Cardiac fibroblast (primary cell): Measurements from ENCODE around the gene CD93.

Experiments used
- DNase-seq, 2 donors: peaks; one replicate each; pipeline versions ENCODE4 v3.0.0 to v3.0.0-alpha.2; 2010; ENCODE audit warnings: low read depth in 2 of 2
- H3K4me3 ChIP-seq, 2 donors: replicated peaks in 1 of 2; 1 replicate in 1 of 2; 2 replicates in 1 of 2; pipeline ENCODE4 v1.5.1; 2011; ENCODE audit warnings: low read depth in 2 of 2, low read length in 2 of 2, mild to moderate bottlenecking in 2 of 2, moderate library complexity in 1 of 2
- CTCF ChIP-seq: IDR thresholded peaks from one replicate; pipeline ENCODE4 v1.5.1; 2011; ENCODE audit warnings: low read depth, mild to moderate bottlenecking, low read length, inconsistent platforms

Gene CD93

DNA sequence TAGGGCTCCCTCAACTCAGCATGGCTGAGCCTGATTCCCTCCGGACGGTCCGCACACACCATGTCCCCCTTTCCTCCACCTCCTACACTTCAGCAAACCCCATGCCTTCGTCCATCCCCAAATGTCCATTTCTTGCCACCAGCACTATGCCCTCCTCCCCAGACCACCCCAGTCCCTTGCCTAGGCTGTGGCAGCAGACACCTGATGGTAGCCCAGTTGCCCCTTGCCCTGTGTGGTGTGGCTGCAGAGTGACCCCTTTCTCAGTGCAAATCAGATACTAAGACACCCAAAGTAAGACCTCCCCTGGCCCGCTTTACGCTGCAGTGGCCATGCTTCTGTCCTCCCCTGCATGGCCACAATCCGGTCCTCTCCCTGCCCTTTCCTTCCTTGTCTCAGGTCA is 34.1 kb upstream of the CD93 start:
- TF ChIP-seq CTCF = no peak

DNA sequence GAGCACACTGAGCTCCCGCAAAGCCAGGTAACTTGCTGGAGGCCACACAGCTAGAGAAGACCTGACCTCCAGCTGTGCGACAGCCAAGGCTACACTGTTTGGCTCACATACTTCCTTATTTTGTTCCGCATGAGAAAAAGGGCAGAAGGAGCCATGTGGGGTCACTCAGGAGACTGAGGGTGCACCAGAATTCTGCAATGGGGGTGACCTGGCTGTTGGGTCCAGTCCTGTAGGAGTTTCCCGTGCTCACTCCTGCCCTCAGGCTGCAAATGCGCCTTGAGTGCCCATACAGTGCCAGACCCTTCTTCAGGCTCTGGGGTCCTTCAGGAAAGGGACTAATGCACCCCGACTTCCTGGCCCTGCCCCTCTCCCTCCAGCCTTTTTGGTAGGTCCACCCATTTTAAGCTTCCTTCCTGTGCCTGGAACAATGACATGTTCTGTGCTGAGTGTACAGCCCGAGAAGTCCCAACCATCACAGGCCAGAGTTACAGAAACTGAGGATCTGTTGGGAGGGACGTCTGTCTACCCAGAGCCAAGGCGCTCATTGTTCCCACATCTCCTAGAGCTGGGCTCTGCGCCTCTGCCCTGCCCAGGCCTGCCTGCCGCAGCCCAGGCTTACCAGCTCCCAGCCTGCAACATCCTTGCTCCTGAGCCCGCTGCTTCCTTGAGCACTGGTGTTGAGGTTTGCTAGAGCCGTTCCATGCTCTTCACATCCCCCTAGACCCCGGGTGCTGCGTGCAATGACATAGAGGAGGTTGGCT is 33.5 kb upstream of the CD93 start:
- no peak for DNase-seq
- H3K4me3 ChIP-seq = no peak overlapping the region
- TF ChIP-seq CTCF = no peak

More for the DNA sequence above, 34.1 kb upstream of the CD93 start:
- no peak for DNase-seq
- H3K4me3 ChIP-seq = no peak overlapping the region

GRCh38 chr20:23118766-23119165 is 32.6 kb upstream of the CD93 start:
- DNase-seq = no peak
- no peak overlapping the region for H3K4me3 ChIP-seq

DNA sequence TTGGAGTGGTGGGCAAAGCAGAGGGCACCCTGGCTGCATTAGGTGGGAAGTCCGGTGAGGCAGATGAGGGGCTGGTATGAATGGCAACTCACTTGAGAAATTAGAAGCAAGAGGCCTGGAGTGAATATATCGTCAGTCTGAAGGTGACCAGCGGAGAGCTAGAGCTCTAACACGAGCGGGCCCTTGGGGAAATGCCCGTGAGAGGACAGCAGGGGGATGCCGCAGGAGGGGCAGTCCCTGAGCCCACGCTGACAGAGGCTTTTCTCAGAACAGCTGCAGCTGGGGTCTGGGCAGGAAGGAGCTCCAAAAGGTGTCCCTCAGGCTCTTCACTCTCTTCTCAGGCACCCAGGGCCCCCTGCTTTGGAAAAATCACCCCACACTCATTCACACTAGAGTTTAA is 32.0 kb upstream of the CD93 start:
- no peak for DNase-seq
- no peak for TF ChIP-seq CTCF
- H3K4me3 ChIP-seq = no peak overlapping the region

More at GRCh38 chr20:23118766-23119165, 32.6 kb upstream of the CD93 start:
- TF ChIP-seq CTCF = no peak

DNA sequence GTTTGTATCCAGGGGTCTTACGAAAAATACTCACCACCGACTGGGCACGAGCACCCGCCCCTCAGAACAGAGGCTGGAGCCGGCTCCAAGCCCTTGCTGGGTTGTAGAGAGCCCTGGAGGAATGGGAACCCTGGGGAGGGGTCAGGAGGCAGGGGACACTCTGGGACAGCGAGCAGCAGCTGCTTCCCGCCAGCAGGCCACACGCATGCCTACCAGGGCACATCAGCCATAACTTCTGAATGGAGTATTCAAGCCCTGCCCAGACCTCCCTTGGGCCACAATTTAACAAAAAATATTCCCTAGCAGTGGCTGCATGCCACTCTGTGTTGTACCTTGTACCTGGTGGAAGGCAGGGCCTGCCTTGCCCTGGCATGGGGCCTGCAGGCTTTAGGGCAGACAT is 31.6 kb upstream of the CD93 start:
- H3K4me3 ChIP-seq = no peak overlapping the region
- TF ChIP-seq CTCF = no peak

GRCh38 chr20:23116311-23117089 is 30.4 kb upstream of the CD93 start:
- no peak overlapping the region for H3K4me3 ChIP-seq
- DNase-seq = peak in 1 of 2 donors; percentile 53
- TF ChIP-seq CTCF = no peak

More for the DNA sequence above, 31.6 kb upstream of the CD93 start:
- DNase-seq = no peak
